HEK293 (cell line): Measurements from ENCODE around the gene SCN3A.

Experiments used
- CTCF ChIA-PET: fragments of 350-600 bp; formaldehyde crosslinking; extraction: SDS; loops from one replicate; lab custom pipeline; 2021; ENCODE audit warnings: antibody characterized with exemption; lab: Yijun Ruan, JAX
- POLR2A ChIA-PET: fragments of 300-600 bp; formaldehyde crosslinking; extraction: SDS; loops from one replicate; lab custom pipeline; 2020; ENCODE audit warnings: antibody characterized with exemption, inconsistent platforms; lab: Yijun Ruan, JAX
- H3K27ac ChIP-seq: fragments of 200-500 bp; sonication (Bioruptor generic); 2 replicates; pipeline ENCODE4 v1.5.1; 2014; ENCODE audit warnings: low read depth, low read length, control low read depth, inconsistent platforms; ENCODE audit errors: extremely low read depth
- H3K36me3 ChIP-seq, 2 experiments: fragments of 200-500 bp in 1 of 2; sonication (Bioruptor generic) in 1 of 2; 1 replicate in 1 of 2; 2 replicates in 1 of 2; pipeline ENCODE4 v1.5.1; 2014 to 2017; ENCODE audit warnings: inconsistent platforms in 2 of 2, low read length in 2 of 2; ENCODE audit not compliant: control insufficient read depth in 2 of 2, insufficient read depth in 1 of 2
- H3K4me1 ChIP-seq: fragments of 200-500 bp; sonication (Bioruptor generic); 2 replicates; pipeline ENCODE4 v1.5.1; 2014; ENCODE audit warnings: mild to moderate bottlenecking, low read length, inconsistent platforms; ENCODE audit not compliant: control insufficient read depth, insufficient read depth
- H3K4me3 ChIP-seq: 2 replicates; pipeline ENCODE4 v1.5.1; 2011; ENCODE audit warnings: low read depth, mild to moderate bottlenecking, control low read depth, low read length, moderate library complexity
- H3K9me3 ChIP-seq: fragments of 200-500 bp; sonication (Bioruptor generic); 2 replicates; pipeline ENCODE4 v1.5.1; 2014; ENCODE audit warnings: low read depth, low read length, inconsistent platforms; ENCODE audit not compliant: control insufficient read depth, insufficient read depth
- HOXC10 ChIP-seq: sonication (generic); formaldehyde crosslinking; IDR thresholded peaks from 2 replicates; pipeline ENCODE4 v1.8.1; 2023; ENCODE audit warnings: mild to moderate bottlenecking, missing genetic modification reagents
- MEIS1 ChIP-seq: sonication (generic); formaldehyde crosslinking; IDR thresholded peaks from 2 replicates; pipeline ENCODE4 v1.8.1; 2022; ENCODE audit warnings: missing genetic modification reagents, mild to moderate bottlenecking, borderline replicate concordance
- MZF1 ChIP-seq: fragments of 450-650 bp; formaldehyde crosslinking; IDR thresholded peaks from 2 replicates; pipeline ENCODE4 v1.5.1; 2017; ENCODE audit warnings: missing biosample characterization, missing genetic modification characterization, borderline replicate concordance
- WT1 ChIP-seq: fragments of 450-650 bp; formaldehyde crosslinking; IDR thresholded peaks from 2 replicates; pipeline ENCODE4 v1.5.1; 2016; ENCODE audit warnings: missing biosample characterization, missing genetic modification characterization
- ZBTB8A ChIP-seq: fragments of 450-650 bp; formaldehyde crosslinking; IDR thresholded peaks from 2 replicates; pipeline ENCODE4 v1.5.1; 2016; ENCODE audit warnings: missing biosample characterization, missing genetic modification characterization
- ZNF10 ChIP-seq: fragments of 450-650 bp; formaldehyde crosslinking; IDR thresholded peaks from 2 replicates; pipeline ENCODE4 v1.5.1; 2017; ENCODE audit warnings: missing biosample characterization, missing genetic modification characterization
- ZNF214 ChIP-seq: fragments of 450-650 bp; formaldehyde crosslinking; IDR thresholded peaks from 2 replicates; pipeline ENCODE4 v1.5.1; 2017; ENCODE audit warnings: missing biosample characterization, mild to moderate bottlenecking, missing genetic modification characterization, borderline replicate concordance
- ZNF302 ChIP-seq: fragments of 450-650 bp; formaldehyde crosslinking; IDR thresholded peaks from 2 replicates; pipeline ENCODE4 v1.5.1; 2016; ENCODE audit warnings: missing biosample characterization, missing genetic modification characterization, low read depth
- ZNF311 ChIP-seq: fragments of 450-650 bp; formaldehyde crosslinking; IDR thresholded peaks from 2 replicates; pipeline ENCODE4 v1.5.1; 2017; ENCODE audit warnings: missing biosample characterization, missing genetic modification characterization, borderline replicate concordance
- ZNF335 ChIP-seq: fragments of 450-650 bp; formaldehyde crosslinking; conservative IDR thresholded peaks from 2 replicates; pipeline ENCODE4 v1.5.1; 2016; ENCODE audit warnings: missing biosample characterization, missing genetic modification characterization
- ZNF354C ChIP-seq: fragments of 450-650 bp; formaldehyde crosslinking; IDR thresholded peaks from 2 replicates; pipeline ENCODE4 v1.5.1; 2016; ENCODE audit warnings: missing biosample characterization, missing genetic modification characterization, low read depth, borderline replicate concordance
- ZNF394 ChIP-seq: fragments of 450-650 bp; formaldehyde crosslinking; IDR thresholded peaks from 2 replicates; pipeline ENCODE4 v1.5.1; 2016; ENCODE audit warnings: missing biosample characterization, missing genetic modification characterization, mild to moderate bottlenecking, moderate library complexity, borderline replicate concordance
- ZNF514 ChIP-seq: fragments of 450-650 bp; formaldehyde crosslinking; IDR thresholded peaks from 2 replicates; pipeline ENCODE4 v1.5.1; 2016; ENCODE audit warnings: missing biosample characterization, missing genetic modification characterization
- ZNF571 ChIP-seq: fragments of 450-650 bp; formaldehyde crosslinking; IDR thresholded peaks from 2 replicates; pipeline ENCODE4 v1.5.0; 2017; ENCODE audit warnings: missing biosample characterization, missing genetic modification characterization
- ZNF626 ChIP-seq: fragments of 450-650 bp; sonication (Bioruptor Pico); formaldehyde crosslinking; IDR thresholded peaks from 2 replicates; pipeline ENCODE4 v1.5.1; 2018; ENCODE audit warnings: missing biosample characterization, missing genetic modification characterization, inconsistent platforms
- ZNF660 ChIP-seq: fragments of 450-650 bp; IDR thresholded peaks from 2 replicates; pipeline ENCODE4 v1.5.1; 2018; ENCODE audit warnings: missing biosample characterization, mild to moderate bottlenecking, missing genetic modification characterization
- ZNF707 ChIP-seq: fragments of 450-650 bp; formaldehyde crosslinking; IDR thresholded peaks from 2 replicates; pipeline ENCODE4 v1.5.1; 2016; ENCODE audit warnings: missing biosample characterization, missing genetic modification characterization
- TF ChIP-seq, protein P1 (sequence below): fragments of 450-650 bp; formaldehyde crosslinking; conservative IDR thresholded peaks from 2 replicates; pipeline ENCODE4 v1.5.1; 2016; ENCODE audit warnings: low read depth, missing biosample characterization, missing genetic modification characterization
- TF ChIP-seq, protein P2 (sequence below): fragments of 450-650 bp; formaldehyde crosslinking; IDR thresholded peaks from 2 replicates; pipeline ENCODE4 v1.5.1; 2017; ENCODE audit warnings: missing biosample characterization, missing genetic modification characterization
- TF ChIP-seq, protein P3 (sequence below): fragments of 450-650 bp; formaldehyde crosslinking; IDR thresholded peaks from 2 replicates; pipeline ENCODE4 v1.5.1; 2016; ENCODE audit warnings: missing biosample characterization, missing genetic modification characterization
- TF ChIP-seq, protein P4 (sequence below): fragments of 450-650 bp; formaldehyde crosslinking; IDR thresholded peaks from 2 replicates; pipeline ENCODE4 v1.5.1; 2016; ENCODE audit warnings: missing biosample characterization, missing genetic modification characterization
- TF ChIP-seq, protein P5 (sequence below): fragments of 450-650 bp; formaldehyde crosslinking; IDR thresholded peaks from 2 replicates; pipeline ENCODE4 v1.5.1; 2016; ENCODE audit warnings: missing biosample characterization, missing genetic modification characterization

The SCN3A gene

DNA sequence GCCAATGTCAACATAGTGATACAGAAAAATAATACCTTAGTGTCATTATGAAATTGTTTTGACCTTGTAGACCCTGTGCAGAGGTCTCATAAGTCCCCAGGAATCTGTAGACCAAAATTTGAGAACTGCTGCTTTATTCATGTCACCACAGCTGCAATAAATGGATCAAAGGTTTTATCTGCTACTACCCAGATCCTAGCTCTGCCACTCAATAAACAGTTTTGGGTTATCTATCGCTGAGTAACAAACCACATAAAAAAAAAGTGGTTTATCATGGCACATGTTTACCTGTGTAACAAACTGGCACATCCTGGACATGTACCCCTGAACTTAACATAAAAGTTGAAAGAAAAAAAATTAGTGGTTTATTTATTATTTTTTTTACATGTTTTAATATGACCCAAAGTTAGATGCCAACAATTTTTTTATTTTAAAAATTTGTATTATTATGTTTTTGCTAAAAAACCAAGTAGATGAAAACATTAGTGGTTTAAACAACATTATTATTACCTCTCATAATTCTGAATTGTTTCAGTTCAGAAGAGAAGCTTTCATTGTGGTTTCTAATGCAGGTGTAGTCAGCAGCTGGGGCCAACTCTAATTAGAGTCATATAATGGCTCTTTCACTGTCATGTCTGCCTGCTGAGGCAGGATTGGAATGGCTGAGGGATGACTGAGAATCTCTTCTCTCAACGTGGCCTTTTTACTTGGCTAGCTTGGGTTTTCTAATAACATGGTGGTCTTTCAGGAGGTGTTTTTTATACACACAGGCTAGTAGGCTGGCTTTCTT is 145.2 kb downstream of the SCN3A start:
- POLR2A ChIA-PET, result no interaction called here
- Histone ChIP-seq H3K4me3 (no peak overlapping the region), H3K9me3 (no peaks in the 10 kb centered on the region), H3K27ac (no peak overlapping the region), H3K36me3 (no peaks in the 10 kb centered on the region), H3K4me1 (peaks cover 9% of the 10 kb centered on the region)
- CTCF ChIA-PET, result no interaction called here
- TF ChIP-seq, protein P1, sequence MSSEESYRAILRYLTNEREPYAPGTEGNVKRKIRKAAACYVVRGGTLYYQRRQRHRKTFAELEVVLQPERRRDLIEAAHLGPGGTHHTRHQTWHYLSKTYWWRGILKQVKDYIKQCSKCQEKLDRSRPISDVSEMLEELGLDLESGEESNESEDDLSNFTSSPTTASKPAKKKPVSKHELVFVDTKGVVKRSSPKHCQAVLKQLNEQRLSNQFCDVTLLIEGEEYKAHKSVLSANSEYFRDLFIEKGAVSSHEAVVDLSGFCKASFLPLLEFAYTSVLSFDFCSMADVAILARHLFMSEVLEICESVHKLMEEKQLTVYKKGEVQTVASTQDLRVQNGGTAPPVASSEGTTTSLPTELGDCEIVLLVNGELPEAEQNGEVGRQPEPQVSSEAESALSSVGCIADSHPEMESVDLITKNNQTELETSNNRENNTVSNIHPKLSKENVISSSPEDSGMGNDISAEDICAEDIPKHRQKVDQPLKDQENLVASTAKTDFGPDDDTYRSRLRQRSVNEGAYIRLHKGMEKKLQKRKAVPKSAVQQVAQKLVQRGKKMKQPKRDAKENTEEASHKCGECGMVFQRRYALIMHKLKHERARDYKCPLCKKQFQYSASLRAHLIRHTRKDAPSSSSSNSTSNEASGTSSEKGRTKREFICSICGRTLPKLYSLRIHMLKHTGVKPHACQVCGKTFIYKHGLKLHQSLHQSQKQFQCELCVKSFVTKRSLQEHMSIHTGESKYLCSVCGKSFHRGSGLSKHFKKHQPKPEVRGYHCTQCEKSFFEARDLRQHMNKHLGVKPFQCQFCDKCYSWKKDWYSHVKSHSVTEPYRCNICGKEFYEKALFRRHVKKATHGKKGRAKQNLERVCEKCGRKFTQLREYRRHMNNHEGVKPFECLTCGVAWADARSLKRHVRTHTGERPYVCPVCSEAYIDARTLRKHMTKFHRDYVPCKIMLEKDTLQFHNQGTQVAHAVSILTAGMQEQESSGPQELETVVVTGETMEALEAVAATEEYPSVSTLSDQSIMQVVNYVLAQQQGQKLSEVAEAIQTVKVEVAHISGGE (tag by site-specific recombination), result no peak
- TF ChIP-seq HOXC10, result no peak
- TF ChIP-seq, protein P2, sequence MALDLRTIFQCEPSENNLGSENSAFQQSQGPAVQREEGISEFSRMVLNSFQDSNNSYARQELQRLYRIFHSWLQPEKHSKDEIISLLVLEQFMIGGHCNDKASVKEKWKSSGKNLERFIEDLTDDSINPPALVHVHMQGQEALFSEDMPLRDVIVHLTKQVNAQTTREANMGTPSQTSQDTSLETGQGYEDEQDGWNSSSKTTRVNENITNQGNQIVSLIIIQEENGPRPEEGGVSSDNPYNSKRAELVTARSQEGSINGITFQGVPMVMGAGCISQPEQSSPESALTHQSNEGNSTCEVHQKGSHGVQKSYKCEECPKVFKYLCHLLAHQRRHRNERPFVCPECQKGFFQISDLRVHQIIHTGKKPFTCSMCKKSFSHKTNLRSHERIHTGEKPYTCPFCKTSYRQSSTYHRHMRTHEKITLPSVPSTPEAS (tag by site-specific recombination), result no peak
- TF ChIP-seq ZNF571, result no peak
- TF ChIP-seq, protein P3, sequence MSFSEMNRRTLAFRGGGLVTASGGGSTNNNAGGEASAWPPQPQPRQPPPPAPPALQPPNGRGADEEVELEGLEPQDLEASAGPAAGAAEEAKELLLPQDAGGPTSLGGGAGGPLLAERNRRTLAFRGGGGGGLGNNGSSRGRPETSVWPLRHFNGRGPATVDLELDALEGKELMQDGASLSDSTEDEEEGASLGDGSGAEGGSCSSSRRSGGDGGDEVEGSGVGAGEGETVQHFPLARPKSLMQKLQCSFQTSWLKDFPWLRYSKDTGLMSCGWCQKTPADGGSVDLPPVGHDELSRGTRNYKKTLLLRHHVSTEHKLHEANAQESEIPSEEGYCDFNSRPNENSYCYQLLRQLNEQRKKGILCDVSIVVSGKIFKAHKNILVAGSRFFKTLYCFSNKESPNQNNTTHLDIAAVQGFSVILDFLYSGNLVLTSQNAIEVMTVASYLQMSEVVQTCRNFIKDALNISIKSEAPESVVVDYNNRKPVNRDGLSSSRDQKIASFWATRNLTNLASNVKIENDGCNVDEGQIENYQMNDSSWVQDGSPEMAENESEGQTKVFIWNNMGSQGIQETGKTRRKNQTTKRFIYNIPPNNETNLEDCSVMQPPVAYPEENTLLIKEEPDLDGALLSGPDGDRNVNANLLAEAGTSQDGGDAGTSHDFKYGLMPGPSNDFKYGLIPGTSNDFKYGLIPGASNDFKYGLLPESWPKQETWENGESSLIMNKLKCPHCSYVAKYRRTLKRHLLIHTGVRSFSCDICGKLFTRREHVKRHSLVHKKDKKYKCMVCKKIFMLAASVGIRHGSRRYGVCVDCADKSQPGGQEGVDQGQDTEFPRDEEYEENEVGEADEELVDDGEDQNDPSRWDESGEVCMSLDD (tag by site-specific recombination), result no peak
- TF ChIP-seq ZBTB8A (tag by site-specific recombination), result no peak
- TF ChIP-seq MEIS1 (CRISPR knock-in tag), result no peak
- no peak for TF ChIP-seq ZNF214

DNA sequence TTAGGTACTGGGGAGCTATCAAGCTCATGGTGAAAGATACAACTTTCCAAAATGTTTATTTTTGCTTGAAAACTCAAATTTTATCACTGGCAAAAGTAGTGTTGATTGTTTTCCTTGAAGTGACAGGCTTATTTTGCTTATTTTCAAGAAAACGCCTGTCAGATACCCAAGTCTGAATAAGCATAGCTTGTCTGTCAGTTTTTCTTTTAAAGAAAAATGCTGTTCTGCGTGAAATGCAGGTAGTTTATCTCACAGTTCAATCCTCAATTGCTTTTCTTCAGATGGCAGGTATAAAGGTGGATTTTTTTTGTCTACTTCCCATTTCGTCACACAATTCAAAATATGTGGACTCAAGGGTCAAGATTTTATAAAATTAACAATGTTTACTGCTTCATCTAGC is 145.9 kb downstream of the SCN3A start:
- CTCF ChIA-PET, result interaction anchor here (0.7 kb wide), 1 partner anchor 1217 kb away, joined by 4 read pairs; no protein-coding TSS in a partner anchor
- POLR2A ChIA-PET, result no interaction called here
- Histone ChIP-seq H3K27ac (no peak overlapping the region), H3K4me3 (no peak overlapping the region), H3K4me1 (peaks cover 9% of the 10 kb centered on the region), H3K9me3 (no peaks in the 10 kb centered on the region), H3K36me3 (no peaks in the 10 kb centered on the region)
- TF ChIP-seq ZNF394 (tag by site-specific recombination) (no peak), ZNF302 (no peak), ZNF514 (tag by site-specific recombination) (no peak), ZNF10 (tag by site-specific recombination) (no peak), MZF1 (tag by site-specific recombination) (no peak), ZNF354C (no peak), ZNF707 (tag by site-specific recombination) (no peak), ZNF626 (tag by site-specific recombination) (no peak), ZNF311 (tag by site-specific recombination) (no peak), ZNF335 (tag by site-specific recombination) (no peak), WT1 (tag by site-specific recombination) (no peak), ZNF660 (tag by site-specific recombination) (no peak)
- TF ChIP-seq, protein P4, sequence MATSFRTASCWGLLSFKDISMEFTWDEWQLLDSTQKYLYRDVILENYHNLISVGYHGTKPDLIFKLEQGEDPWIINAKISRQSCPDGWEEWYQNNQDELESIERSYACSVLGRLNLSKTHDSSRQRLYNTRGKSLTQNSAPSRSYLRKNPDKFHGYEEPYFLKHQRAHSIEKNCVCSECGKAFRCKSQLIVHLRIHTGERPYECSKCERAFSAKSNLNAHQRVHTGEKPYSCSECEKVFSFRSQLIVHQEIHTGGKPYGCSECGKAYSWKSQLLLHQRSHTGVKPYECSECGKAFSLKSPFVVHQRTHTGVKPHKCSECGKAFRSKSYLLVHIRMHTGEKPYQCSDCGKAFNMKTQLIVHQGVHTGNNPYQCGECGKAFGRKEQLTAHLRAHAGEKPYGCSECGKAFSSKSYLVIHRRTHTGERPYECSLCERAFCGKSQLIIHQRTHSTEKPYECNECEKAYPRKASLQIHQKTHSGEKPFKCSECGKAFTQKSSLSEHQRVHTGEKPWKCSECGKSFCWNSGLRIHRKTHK (tag by site-specific recombination), result no peak
- TF ChIP-seq, protein P5, sequence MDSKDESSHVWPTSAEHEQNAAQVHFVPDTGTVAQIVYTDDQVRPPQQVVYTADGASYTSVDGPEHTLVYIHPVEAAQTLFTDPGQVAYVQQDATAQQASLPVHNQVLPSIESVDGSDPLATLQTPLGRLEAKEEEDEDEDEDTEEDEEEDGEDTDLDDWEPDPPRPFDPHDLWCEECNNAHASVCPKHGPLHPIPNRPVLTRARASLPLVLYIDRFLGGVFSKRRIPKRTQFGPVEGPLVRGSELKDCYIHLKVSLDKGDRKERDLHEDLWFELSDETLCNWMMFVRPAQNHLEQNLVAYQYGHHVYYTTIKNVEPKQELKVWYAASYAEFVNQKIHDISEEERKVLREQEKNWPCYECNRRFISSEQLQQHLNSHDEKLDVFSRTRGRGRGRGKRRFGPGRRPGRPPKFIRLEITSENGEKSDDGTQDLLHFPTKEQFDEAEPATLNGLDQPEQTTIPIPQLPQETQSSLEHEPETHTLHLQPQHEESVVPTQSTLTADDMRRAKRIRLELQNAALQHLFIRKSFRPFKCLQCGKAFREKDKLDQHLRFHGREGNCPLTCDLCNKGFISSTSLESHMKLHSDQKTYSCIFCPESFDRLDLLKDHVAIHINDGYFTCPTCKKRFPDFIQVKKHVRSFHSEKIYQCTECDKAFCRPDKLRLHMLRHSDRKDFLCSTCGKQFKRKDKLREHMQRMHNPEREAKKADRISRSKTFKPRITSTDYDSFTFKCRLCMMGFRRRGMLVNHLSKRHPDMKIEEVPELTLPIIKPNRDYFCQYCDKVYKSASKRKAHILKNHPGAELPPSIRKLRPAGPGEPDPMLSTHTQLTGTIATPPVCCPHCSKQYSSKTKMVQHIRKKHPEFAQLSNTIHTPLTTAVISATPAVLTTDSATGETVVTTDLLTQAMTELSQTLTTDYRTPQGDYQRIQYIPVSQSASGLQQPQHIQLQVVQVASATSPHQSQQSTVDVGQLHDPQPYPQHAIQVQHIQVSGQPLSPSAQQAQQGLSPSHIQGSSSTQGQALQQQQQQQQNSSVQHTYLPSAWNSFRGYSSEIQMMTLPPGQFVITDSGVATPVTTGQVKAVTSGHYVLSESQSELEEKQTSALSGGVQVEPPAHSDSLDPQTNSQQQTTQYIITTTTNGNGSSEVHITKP (tag by site-specific recombination), result no peak
